K562 (cell line): ENCODE results near the gene HPRT1. TPM values are rescaled to one million over a fixed set of nuclear protein-coding genes. Genes with fewer than 3 reads are reported as not detected.

Source experiments
- ATAC-seq: fragments of 200-7000 bp; cut with Tn5 transposase; 3 replicates; pipeline ENCODE4 v1.9.1; 2020; ENCODE audit warnings: moderate library complexity
- BruUV-seq: library from RNA; stranded (reverse); fragments of 400-500 nt; replicated peaks from 2 replicates; lab custom pipeline; 2021; lab: Mats Ljungman, UMichigan
- CTCF ChIA-PET: fragments of 300-600 bp; formaldehyde crosslinking; extraction: SDS; loops from one replicate; lab custom pipeline; 2021; ENCODE audit warnings: low intra/inter-chr PET ratio; lab: Yijun Ruan, JAX
- POLR2A ChIA-PET: fragments of 300-600, 350-650 bp; sonication (Branson Sonifier 250); formaldehyde crosslinking; extraction: SDS; loops from one replicate; lab custom pipeline; 2021; ENCODE audit warnings: antibody characterized with exemption, inconsistent platforms; lab: Yijun Ruan, JAX
- DNase-seq, 4 experiments: peaks; one replicate each; pipeline versions ENCODE4 v3.0.0 to v3.0.0-alpha.2; 2011 to 2018; ENCODE audit warnings: low spot score in 3 of 4, mixed read lengths in 3 of 4; ENCODE audit errors: extremely low read depth in 1 of 4
- FAIRE-seq: peaks from 2 replicates; lab custom pipeline; 2011; peaks lifted over from hg19 to GRCh38; lab: Jason Lieb, UNC
- H2AFZ ChIP-seq: 2 replicates; pipeline ENCODE4 v1.6.0; 2011; ENCODE audit warnings: low read depth, low read length, control low read depth, inconsistent platforms
- H3K27ac ChIP-seq: fragments of 200-600 bp; 3 replicates; pipeline ENCODE4 v1.8.0; 2011; ENCODE audit warnings: low read depth, mild to moderate bottlenecking, control low read depth, inconsistent platforms, low read length, moderate library complexity, mixed read lengths; ENCODE audit errors: extremely low read depth
- H3K27me3 ChIP-seq, 2 experiments: fragments of 300-600 bp in 1 of 2; 2 replicates in 1 of 2; 3 replicates in 1 of 2; pipeline versions ENCODE4 v1.6.0 to v1.8.0; 2011; ENCODE audit warnings: inconsistent platforms in 2 of 2, low read length in 2 of 2, mild to moderate bottlenecking in 1 of 2, mixed read lengths in 1 of 2, moderate library complexity in 1 of 2; ENCODE audit not compliant: control insufficient read depth in 2 of 2, insufficient read depth in 2 of 2
- H3K36me3 ChIP-seq: fragments of 300-600 bp; 3 replicates; pipeline ENCODE4 v1.8.0; 2011; ENCODE audit warnings: mild to moderate bottlenecking, low read length, inconsistent platforms; ENCODE audit not compliant: control insufficient read depth, insufficient read depth
- H3K4me1 ChIP-seq, 2 experiments: fragments of 200-600 bp in 1 of 2; replicated peaks in 1 of 2; 2 replicates in 1 of 2; 3 replicates in 1 of 2; pipeline versions ENCODE4 v1.5.1 to v1.8.0; 2011; ENCODE audit warnings: inconsistent platforms in 2 of 2, low read length in 2 of 2, mild to moderate bottlenecking in 1 of 2, mixed read lengths in 1 of 2, moderate library complexity in 1 of 2; ENCODE audit not compliant: control insufficient read depth in 2 of 2, insufficient read depth in 2 of 2
- H3K4me2 ChIP-seq: 2 replicates; pipeline ENCODE4 v1.6.1; 2011; ENCODE audit warnings: low read length, control low read depth, inconsistent platforms, mixed read lengths; ENCODE audit not compliant: insufficient read depth
- H3K4me3 ChIP-seq: fragments of 200-600 bp; sonication (generic), shearing (Covaris generic); 2 replicates; pipeline ENCODE4 v1.5.1; 2016; ENCODE audit warnings: control low read depth, inconsistent platforms
- H3K79me2 ChIP-seq: fragments of 200-600 bp; 3 replicates; pipeline ENCODE4 v1.8.0; 2011; ENCODE audit warnings: low read length, inconsistent platforms; ENCODE audit not compliant: control insufficient read depth, insufficient read depth
- H3K9ac ChIP-seq, 2 experiments: 2 replicates each; pipeline versions ENCODE4 v1.6.0 to v1.6.1; 2011; ENCODE audit warnings: low read depth in 2 of 2, low read length in 2 of 2, control low read depth in 1 of 2, inconsistent platforms in 1 of 2, mild to moderate bottlenecking in 1 of 2, mixed read lengths in 1 of 2; ENCODE audit not compliant: insufficient read depth in 1 of 2
- H3K9me1 ChIP-seq: one replicate; pipeline ENCODE4 v1.6.0; 2011; ENCODE audit warnings: inconsistent platforms, mild to moderate bottlenecking, low read length, moderate library complexity; ENCODE audit not compliant: control insufficient read depth, insufficient read depth
- H3K9me3 ChIP-seq: replicated peaks from 2 replicates; pipeline ENCODE4 v1.5.1; 2011; ENCODE audit warnings: low read depth, low read length, inconsistent platforms; ENCODE audit not compliant: control insufficient read depth, insufficient read depth
- H4K20me1 ChIP-seq: replicated peaks from 2 replicates; pipeline ENCODE4 v1.6.1; 2011; ENCODE audit warnings: low read length, inconsistent platforms, mixed read lengths; ENCODE audit not compliant: control insufficient read depth, insufficient read depth
- BCLAF1 ChIP-seq, 2 experiments: fragments of 450-650 bp in 1 of 2; IDR thresholded peaks; 2 replicates each; pipeline ENCODE4 v1.6.1; 2011 to 2017; ENCODE audit warnings: low read depth in 2 of 2, antibody characterized with exemption in 1 of 2, borderline replicate concordance in 1 of 2, low read length in 1 of 2, mild to moderate bottlenecking in 1 of 2, mixed read lengths in 1 of 2; ENCODE audit not compliant: control insufficient read depth in 1 of 2
- BRD9 ChIP-seq: fragments of 450-650 bp; IDR thresholded peaks from 2 replicates; pipeline ENCODE4 v1.6.1; 2018; ENCODE audit warnings: low read depth; ENCODE audit not compliant: partially characterized antibody
- CHAMP1 ChIP-seq: fragments of 450-650 bp; IDR thresholded peaks from 2 replicates; pipeline ENCODE4 v1.6.1; 2016; ENCODE audit warnings: mild to moderate bottlenecking
- CTCF ChIP-seq, 3 experiments: IDR thresholded peaks in 2 of 3; conservative IDR thresholded peaks in 1 of 3; 2 replicates each; pipeline ENCODE4 v1.5.1; 2011 to 2012; ENCODE audit warnings: low read length in 3 of 3, mild to moderate bottlenecking in 3 of 3, control low read depth in 2 of 3, improper control_type of control experiment in 1 of 3, inconsistent platforms in 1 of 3, low read depth in 1 of 3, mixed read lengths in 1 of 3, moderate library complexity in 1 of 3; ENCODE audit not compliant: insufficient read depth in 2 of 3
- DMBX1 ChIP-seq: fragments of 250-450 bp; sonication (Bioruptor Pico); IDR thresholded peaks from 2 replicates; pipeline ENCODE4 v1.8.0; 2022; ENCODE audit warnings: inconsistent platforms, mild to moderate bottlenecking, moderate library complexity, borderline replicate concordance
- ESRRB ChIP-seq: fragments of 250-450 bp; sonication (Bioruptor Pico); IDR thresholded peaks from 2 replicates; pipeline ENCODE4 v1.5.0; 2020; ENCODE audit warnings: mild to moderate bottlenecking, moderate library complexity, borderline replicate concordance
- FOXP1 ChIP-seq: sonication (generic); formaldehyde crosslinking; IDR thresholded peaks from 2 replicates; pipeline ENCODE4 v1.8.0; 2022; ENCODE audit warnings: mild to moderate bottlenecking, missing genetic modification reagents
- GTF2E2 ChIP-seq: fragments of 200-800 bp; sonication (Bioruptor generic); IDR thresholded peaks from 2 replicates; pipeline ENCODE4 v1.6.1; 2016; ENCODE audit warnings: missing genetic modification characterization, missing compliant biosample characterization
- HBP1 ChIP-seq: fragments of 450-650 bp; formaldehyde crosslinking; IDR thresholded peaks from 2 replicates; pipeline ENCODE4 v1.4.0; 2022; ENCODE audit warnings: missing genetic modification characterization
- MEIS2 ChIP-seq: fragments of 450-650 bp; IDR thresholded peaks from 2 replicates; pipeline ENCODE4 v1.6.1; 2014; ENCODE audit warnings: mild to moderate bottlenecking; ENCODE audit not compliant: partially characterized antibody
- RAD21 ChIP-seq, 2 experiments: fragments of 250-450 bp in 1 of 2; fragments of 450-650 bp in 1 of 2; sonication (Bioruptor Pico) in 1 of 2; formaldehyde crosslinking in 1 of 2; IDR thresholded peaks in 1 of 2; conservative IDR thresholded peaks in 1 of 2; 2 replicates each; pipeline versions ENCODE4 v1.4.0 to v1.8.0; 2020 to 2022; ENCODE audit warnings: mild to moderate bottlenecking in 2 of 2, moderate library complexity in 1 of 2
- WGBS: fragments of 100-300 bp; shearing (Covaris generic); methylation state at CpG from one replicate; pipeline ENCODE4 v1.1.6; 2016; ENCODE audit warnings: low coverage, mixed read lengths; ENCODE audit not compliant: insufficient coverage; ENCODE audit errors: missing lambda C conversion rate; 5-methylcytosine and 5-hydroxymethylcytosine counted together
- in situ Hi-C: fragments of 300-500 bp; cut with MboI; formaldehyde crosslinking; loops from 4 replicates; pipeline ENCODE4 v1.15.0; 2018; ENCODE audit warnings: inconsistent platforms, mixed read lengths
- intact Hi-C: fragments of 100-400 bp; cut with micrococcal nuclease; formaldehyde crosslinking; loops from 2 replicates; pipeline ENCODE4 v1.14.2; 2022
- polyA plus RNA-seq, 8 experiments: library from polyadenylated mRNA; depleted of rRNA in 4 of 8; stranded (reverse) in 5 of 8; unstranded in 3 of 8; fragments of >200 nt; fragmentation: Nextera tagmentation in 2 of 8; fragmentation: Illumina TruSeq in 1 of 8; extraction: Ambion mirVana in 2 of 8; extraction: Trizol in 1 of 8; gene quantifications; 2 replicates each; pipeline versions ENCODE4 v1.2.1 to v1.2.3, GENCODE V29; 2011 to 2014; ENCODE audit warnings: inconsistent platforms in 1 of 8, missing spikeins in 1 of 8
- total RNA-seq, 7 experiments: library from RNA; depleted of rRNA in 6 of 7; stranded (reverse); fragments of >200 nt in 6 of 7; fragmentation: Illumina TruSeq in 2 of 7; extraction: Trizol in 2 of 7; gene quantifications; 2 replicates each; pipeline versions ENCODE4 v1.2.1 to v1.2.3, GENCODE V29; 2011 to 2021; ENCODE audit warnings: low replicate concordance in 1 of 7

HPRT1 gene
- total and polyA plus RNA-seq, 9 of the 15 experiments (the other 6 are each of a cell fraction or from before 2014, with no cell fraction given): 24.4 to 158 (median 104) TPM

- no peaks in the 10 kb centered on the region for H3K27me3 ChIP-seq
- no peak overlapping the region for H3K9ac ChIP-seq
- ATAC-seq (no peak), DNase-seq (no peak), FAIRE-seq (no peak)
- no peaks in the 10 kb centered on the region for H4K20me1 ChIP-seq
- 17% methylated on average over 7 of the region's 7 CpGs for WGBS
- no TSS peak for BruUV-seq
- intact Hi-C loops: no loop called here
- POLR2A ChIA-PET: interaction anchor here (0.6 kb wide), 1 partner anchor 8 kb away, joined by 4 read pairs; no protein-coding TSS in a partner anchor
- H3K79me2 ChIP-seq: no peaks in the 10 kb centered on the region
- in situ Hi-C loops: loop anchor here (10.0 kb wide), 1 partner anchor 234 kb away; no protein-coding TSS in a partner anchor
- no peak overlapping the region for H3K27ac ChIP-seq
- CTCF ChIA-PET: interaction anchor here (0.6 kb wide), 1 partner anchor 338 kb away, joined by 3 read pairs; no protein-coding TSS in a partner anchor
- H3K9me3 ChIP-seq: no peaks in the 10 kb centered on the region
- peaks cover 2% of the 10 kb centered on the region for H3K9me1 ChIP-seq
- H3K4me1 ChIP-seq: peaks cover 0 to 3% of the 10 kb centered on the region in 2 experiments; a peak in 3 of 5 replicates
- no peak overlapping the region for H2AFZ ChIP-seq
- H3K36me3 ChIP-seq: no peaks in the 10 kb centered on the region
- H3K4me2 ChIP-seq: no peak overlapping the region
- H3K4me3 ChIP-seq: no peak overlapping the region
- TF ChIP-seq FOXP1 (CRISPR knock-in tag) (no peak), MEIS2 (no peak), BRD9 (no peak), ESRRB (CRISPR knock-in tag) (no peak), DMBX1 (CRISPR knock-in tag) (no peak), CTCF (IDR thresholded peaks at IDR 0.05 in 2 of 3, conservative IDR thresholded peaks at IDR 0.05 in 1 of 3; ENCODE audit: insufficient read depth in 2 of 3, low read depth in 1 of 3, low read length in 3 of 3) (no peak), GTF2E2 (tag) (no peak), HBP1 (no peak), BCLAF1 (IDR thresholded peaks at IDR 0.05; ENCODE audit: borderline replicate concordance in 1 of 2, control insufficient read depth in 1 of 2, low read depth in 2 of 2, low read length in 1 of 2) (no peak), CHAMP1 (no peak), RAD21 (CRISPR knock-in tag; conservative IDR thresholded peaks at IDR 0.05 in 1 of 2, IDR thresholded peaks at IDR 0.05 in 1 of 2) (no peak)
Observed at GRCh38 chrX:134530845-134531244, 70.9 kb downstream of the HPRT1 start.
